Middle frontal gyrus (tissue), 1 donor: Measurements from ENCODE around the gene TSC22D4.

ENCODE experiments used
- DNase-seq: peaks from one replicate; pipeline ENCODE4 v3.0.0-alpha.2; 2015; ENCODE audit warnings: low spot score; ENCODE audit errors: extremely low spot score

TSC22D4 gene

DNA sequence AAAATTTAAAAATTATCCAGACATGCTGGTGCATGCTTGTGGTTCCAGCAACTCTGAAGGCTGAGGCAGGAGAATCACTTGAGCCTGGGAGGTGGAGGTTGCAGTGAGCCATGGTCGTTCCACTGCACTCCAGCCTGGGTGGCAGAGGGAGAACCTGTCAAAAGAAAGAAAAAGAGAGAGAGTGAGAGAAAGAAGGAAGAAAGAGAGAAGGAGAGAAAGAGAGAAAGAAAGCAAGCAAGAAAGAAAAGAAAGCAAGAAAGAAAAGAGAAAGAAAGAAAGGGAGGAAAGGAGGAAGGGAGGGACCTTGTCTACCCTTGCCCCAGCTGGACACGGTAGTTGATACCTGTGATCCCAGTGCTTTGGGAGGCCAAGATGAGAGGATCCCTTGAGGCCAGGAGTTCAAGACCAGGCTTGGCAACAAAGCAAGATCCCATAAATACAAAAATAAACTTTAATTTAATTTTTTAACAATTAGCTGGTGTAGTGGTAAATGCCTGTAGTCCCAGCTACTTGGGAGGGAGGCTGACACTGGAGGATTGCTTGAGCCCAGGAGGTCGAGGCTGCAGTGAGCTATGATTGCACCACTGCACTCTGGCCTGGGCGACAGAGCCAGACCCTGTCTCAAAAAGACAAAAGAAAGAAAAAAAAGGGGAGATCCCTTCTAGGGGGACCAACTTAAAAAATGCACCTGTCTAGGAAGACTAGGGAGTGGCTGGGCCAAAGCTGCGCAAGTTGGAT, 13.9 kb upstream of the TSC22D4 start:
- no peak for DNase-seq

DNA sequence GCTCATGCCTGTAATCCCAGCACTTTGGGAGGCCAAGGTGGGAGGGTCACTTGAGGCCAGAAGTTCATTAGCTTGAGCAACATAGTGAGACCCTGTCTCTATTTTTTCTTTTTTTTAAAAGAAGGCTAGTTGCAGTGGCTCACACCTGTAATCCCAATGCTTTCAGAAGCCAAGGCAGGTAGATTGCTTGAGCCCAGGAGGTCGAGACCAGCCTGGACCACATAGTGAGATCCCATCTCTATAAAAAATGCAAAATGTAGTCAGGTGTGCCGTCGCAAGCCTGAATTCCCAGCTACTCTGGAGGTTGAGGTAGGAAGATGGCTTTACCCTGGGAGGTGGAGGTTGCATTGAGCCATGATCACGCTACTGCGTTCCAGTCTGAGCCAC, 12.2 kb upstream of the TSC22D4 start:
- no peak for DNase-seq

GRCh38 chr7:100490483-100491191, 11.6 kb upstream of the TSC22D4 start:
- no peak for DNase-seq

DNA sequence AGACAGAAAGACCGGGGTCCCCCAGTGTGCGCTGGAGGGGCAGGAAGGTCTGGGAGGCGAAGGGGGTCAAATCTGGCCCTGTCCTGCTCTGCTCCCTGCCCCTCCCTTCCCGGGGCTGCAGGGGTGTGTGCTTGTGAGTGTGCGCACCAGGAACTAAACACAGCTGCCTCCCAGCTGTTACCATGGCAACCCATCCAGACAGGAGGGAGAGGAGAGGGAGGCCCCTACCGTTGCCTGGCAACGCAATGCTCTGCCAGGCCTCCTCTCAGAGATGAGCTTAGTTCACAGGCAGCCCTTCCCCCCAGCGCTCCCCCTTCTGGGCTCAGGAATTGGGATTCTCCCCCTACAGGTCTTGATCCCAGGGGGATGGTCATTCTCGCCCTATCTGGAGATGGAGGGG, 10.8 kb upstream of the TSC22D4 start:
- peak; percentile 95 for DNase-seq

DNA sequence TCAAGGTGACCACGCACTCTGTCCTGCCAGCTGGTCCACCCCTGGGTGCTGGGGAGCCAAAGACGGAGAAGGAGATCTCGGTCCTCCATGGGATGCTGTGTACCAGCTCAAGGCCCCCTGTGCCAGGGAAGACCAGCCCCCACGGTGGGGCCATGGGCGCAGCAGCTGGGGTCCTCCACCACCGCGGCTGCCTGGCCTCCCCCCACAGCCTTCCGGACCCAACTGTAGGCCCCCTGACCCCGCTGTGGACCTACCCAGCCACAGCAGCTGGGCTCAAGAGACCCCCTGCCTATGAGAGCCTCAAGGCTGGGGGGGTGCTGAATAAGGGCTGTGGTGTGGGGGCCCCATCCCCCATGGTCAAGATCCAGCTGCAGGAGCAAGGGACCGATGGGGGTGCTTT, 10.1 kb upstream of the TSC22D4 start:
- DNase-seq, result no peak

GRCh38 chr7:100488333-100489095, 9.5 kb upstream of the TSC22D4 start:
- DNase-seq, result no peak

GRCh38 chr7:100486753-100487446, 7.9 kb upstream of the TSC22D4 start:
- DNase-seq, result no peak

DNA sequence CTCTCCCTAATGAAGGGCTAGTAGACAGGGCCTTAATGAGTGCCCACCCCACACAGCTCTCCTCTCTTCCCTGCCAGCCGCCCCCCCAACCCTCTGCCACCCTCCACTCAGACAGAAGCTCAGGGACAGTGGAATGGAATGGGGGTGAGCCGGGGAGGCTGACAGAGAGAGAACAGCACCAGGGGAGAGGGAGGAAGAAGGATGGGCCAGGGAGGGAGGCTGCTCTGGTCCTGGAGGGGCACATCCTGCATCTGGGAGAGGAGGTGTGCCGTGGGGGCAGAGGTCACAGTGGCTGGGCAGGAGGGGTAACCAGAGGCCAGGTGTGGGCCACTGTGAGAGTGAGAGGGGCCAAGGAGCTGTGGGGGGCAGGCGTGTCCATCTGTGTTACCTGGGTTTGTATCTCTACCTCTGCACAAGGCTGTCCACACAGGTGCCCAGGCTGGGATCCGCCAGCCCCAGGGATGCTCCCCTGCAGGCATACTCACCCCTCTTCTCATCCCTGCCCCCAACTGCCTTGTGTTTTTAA, 7.2 kb upstream of the TSC22D4 start:
- no peak for DNase-seq

- DNase-seq, result no peak
Measured at GRCh38 chr7:100485471-100485876, 6.5 kb upstream of the TSC22D4 start.

DNA sequence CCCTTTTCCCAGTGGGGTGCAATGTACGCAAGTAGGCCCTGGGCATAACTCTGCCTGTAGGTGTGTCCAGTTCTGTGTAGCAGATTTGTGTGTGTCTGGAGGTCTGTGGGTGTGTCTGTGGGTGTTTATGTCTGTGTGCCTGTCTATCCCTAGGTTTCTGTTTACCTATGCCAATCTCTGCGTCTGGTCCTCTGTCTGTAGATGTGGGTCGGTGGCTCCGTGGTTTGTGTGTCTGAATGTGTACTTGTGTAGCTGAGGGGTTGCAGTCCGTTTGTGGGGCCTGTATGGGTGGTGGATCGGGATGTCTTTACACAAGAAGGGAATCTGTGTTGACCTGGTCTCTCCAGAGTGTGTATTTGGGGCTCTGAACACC, 5.6 kb upstream of the TSC22D4 start:
- DNase-seq, result no peak

DNA sequence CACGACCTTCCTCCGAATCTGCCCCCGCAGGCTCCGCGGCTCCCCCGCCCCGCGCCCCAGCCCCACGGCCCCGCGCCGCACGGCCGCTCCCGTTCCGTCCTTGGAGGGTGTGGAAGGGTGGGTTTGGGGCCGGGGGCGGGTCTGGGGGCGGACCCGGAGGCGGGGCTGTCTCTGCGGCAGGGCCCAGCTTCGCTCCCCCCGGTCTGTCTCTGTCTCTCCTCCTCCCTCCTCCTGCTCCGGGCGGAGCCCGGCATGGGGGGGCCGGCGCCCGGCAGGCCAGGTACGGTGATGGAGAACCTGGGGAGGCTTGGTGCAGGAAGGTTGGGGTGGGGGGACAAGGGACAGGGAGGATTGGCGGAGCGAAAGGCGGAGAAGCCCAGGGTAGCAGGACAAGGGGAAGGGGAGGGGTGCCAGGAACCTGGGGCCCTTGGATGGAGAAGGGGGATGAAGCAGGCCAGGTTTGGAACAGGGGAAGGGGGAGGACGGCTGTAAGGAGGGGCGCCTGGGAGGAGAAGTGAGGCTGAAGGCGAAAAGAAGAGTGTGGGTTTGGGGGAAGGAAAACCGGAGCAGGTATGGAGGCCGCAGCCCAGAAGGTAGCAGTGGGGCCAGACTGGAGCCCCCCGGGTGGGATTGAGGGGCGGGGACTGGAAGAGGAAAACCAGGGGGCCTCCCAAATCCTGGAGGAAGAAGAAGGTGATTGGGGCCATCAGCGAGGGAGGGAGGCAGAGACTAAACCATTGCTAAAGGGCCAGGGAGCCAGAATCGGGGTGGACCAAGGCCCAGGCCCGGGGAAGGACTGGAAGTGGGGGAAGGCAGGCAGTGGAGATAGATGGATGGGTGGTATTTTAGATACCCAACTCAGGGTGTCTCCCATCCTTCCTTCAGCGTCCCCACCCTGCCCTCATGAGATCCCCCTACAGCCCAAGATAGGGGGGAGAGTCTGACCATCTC, 5.0 kb upstream of the TSC22D4 start, which contains the start of gene NYAP1:
TSS of gene NYAP1 (plus strand) at position 206 of the 951 bp plus-strand sequence. CDS start 1,385 bp downstream, outside the sequence.
- DNase-seq, result no peak

GRCh38 chr7:100483090-100483721, 4.2 kb upstream of the TSC22D4 start:
- DNase-seq, result peak; percentile 19

- DNase-seq, result no peak
Measured at GRCh38 chr7:100482728-100483089, 3.7 kb upstream of the TSC22D4 start.

GRCh38 chr7:100481466-100481865, 2.5 kb upstream of the TSC22D4 start:
- DNase-seq, result no peak

DNA sequence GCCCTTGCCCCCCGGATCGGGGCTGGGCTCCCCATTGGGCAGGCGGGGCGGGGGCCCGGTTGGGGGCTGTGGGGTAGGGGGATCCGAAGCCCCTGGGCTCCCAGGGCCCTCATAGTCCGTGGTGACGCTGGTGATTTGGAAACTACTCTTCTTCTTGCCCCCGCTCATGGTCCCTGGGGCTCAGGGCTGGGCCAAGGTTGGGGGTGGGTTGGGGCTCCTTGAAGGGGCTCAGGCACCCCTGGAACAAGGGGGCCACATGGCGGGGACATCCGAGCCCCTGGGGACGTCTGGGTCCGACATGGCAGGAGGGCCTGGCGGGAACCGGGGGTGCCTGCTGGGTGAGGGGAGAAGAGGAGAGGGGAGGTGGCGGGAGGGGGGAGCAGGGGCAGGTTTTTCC, 1.1 kb downstream of the TSC22D4 start:
- DNase-seq, result no peak

GRCh38 chr7:100476903-100477870, 1.8 kb downstream of the TSC22D4 start:
- DNase-seq, result no peak

DNA sequence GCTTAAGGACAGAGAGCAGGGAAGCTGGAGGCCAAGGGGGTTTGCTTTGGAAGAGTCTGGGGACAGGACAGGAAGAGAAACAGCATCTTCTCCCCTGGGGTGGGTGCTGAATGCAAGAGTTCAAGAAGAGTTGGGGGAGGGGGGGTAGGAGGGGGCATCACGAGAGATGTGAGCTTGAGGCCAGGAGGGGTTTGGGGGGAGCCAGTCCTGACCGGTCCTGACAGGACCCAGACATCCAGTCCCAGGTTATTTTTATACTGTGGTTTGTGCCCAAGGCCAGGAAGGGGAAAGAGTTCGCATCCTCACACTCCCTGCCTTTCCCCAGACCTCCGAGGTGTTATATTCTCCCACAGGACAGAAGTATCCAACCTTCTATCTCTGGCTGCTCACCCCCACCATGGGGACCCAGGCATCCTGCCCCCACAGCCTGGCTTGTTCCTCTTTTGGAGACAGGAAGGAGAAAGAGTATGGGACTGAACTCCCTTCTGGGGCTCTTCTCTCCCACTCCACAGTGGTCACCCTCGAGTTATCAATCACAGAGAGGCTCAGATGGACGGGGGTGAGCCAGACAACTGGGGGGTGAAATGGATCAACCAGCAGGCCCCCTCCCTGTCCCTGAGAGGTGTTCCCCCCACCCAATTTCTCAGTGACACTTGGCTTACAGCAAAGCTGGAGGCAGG, 2.8 kb downstream of the TSC22D4 start:
- no peak for DNase-seq

DNA sequence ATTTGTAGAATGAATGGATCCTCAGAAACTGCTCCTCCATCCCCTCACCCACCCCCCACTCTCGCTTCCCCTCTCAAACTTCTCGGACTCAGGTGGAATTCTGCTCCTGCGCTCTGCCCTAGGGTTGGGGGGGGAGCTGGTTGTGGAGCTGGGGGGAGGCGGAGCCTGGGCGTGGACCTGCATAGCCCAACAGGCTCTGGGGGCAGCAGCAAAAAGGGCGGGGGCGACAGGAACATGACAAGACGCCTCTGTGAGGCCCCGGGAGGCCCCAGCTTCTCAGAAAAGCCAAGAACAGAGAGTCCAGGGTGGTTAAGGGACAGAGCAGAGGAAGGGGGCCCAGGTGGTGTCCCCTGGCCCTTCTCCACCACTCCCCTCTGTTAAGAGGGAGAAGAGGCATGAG, 3.5 kb downstream of the TSC22D4 start:
- no peak for DNase-seq
